ENCODE results near the gene ZDHHC12. TPM values are rescaled to one million over a fixed set of nuclear protein-coding genes. Genes with fewer than 3 reads are reported as not detected.

Gene ZDHHC12
- total RNA-seq, 3 donors from 2014 or later (not counting 1 experiment from before 2014, with no cell fraction given): 26.1 to 37.1 (median 28.6) TPM

GRCh38 chr9:128728298-128728697, 4.4 kb upstream of the ZDHHC12 start:
- no peaks in the 10 kb centered on the region for H3K27me3 ChIP-seq (ENCODE audit: control insufficient read depth, insufficient read depth, low read length)
- TF ChIP-seq CTCF (IDR thresholded peaks at IDR 0.05): no peak
- no peak overlapping the region for H3K4me3 Mint-ChIP-seq
- peaks cover 17% of the 10 kb centered on the region for H3K4me1 ChIP-seq (ENCODE audit: control insufficient read depth, insufficient read depth, low read length)
- H3K36me3 ChIP-seq (ENCODE audit: control insufficient read depth, insufficient read depth, low read length): peaks cover 11% of the 10 kb centered on the region
- no peaks in the 10 kb centered on the region for H3K9me3 ChIP-seq (ENCODE audit: control insufficient read depth, insufficient read depth, low read length)
- no peak overlapping the region for H3K27ac Mint-ChIP-seq
- H3K27ac ChIP-seq (ENCODE audit: low read length): no peak overlapping the region
- no peak for DNase-seq
- intact Hi-C loops (cut with micrococcal nuclease): no loop called here
- ATAC-seq: no peak
- 71% methylated on average over 7 of the region's 7 CpGs for WGBS (ENCODE audit: insufficient coverage)
- H3K9me3 Mint-ChIP-seq: no peaks in the 10 kb centered on the region
- peaks cover 16 to 17% of the 10 kb centered on the region in 2 donors for H3K4me1 Mint-ChIP-seq
- H3K36me3 Mint-ChIP-seq: no peaks in the 10 kb centered on the region
- no peaks in the 10 kb centered on the region for H3K27me3 Mint-ChIP-seq (ENCODE audit: low read depth in 2 of 2)
- H3K4me3 ChIP-seq (ENCODE audit: low read length): no peak overlapping the region

DNA sequence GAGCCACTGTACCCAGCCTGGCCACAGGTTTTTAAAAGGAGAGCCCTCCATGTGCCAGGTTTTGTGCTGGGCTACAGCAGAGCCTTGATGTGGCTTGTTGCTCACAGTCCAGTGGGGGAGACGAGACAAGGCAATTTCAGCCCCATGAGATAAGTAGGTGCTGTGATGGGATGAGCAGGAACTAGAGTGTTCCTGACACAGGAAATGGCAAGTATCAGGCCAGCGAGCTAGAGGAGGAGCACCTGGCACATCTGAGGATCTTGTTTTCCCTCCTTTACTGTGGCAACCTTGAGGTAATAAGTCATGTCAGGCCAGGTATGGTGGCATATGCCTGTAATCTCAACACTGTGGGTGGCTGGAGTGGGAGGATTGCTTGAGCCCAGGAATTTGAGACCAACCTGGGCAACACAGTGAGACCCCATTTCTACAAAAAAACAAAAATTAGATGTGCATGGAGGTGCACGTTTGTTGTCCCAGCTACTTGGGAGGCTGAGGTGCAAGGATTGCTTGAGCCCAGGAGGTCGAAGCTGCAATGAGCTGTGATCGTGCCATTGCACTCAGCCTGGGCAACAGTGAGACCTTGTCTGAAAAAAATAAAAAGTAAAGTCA, 3.8 kb upstream of the ZDHHC12 start:
- WGBS (ENCODE audit: insufficient coverage): 80% methylated on average over 5 of the region's 5 CpGs
- Histone ChIP-seq H3K4me1 (ENCODE audit: control insufficient read depth, insufficient read depth, low read length) (peaks cover 23% of the 10 kb centered on the region), H3K9me3 (ENCODE audit: control insufficient read depth, insufficient read depth, low read length) (no peaks in the 10 kb centered on the region), H3K4me3 (ENCODE audit: low read length) (no peak overlapping the region), H3K36me3 (ENCODE audit: control insufficient read depth, insufficient read depth, low read length) (peaks cover 7% of the 10 kb centered on the region), H3K27ac (ENCODE audit: low read length) (no peak overlapping the region), H3K27me3 (ENCODE audit: control insufficient read depth, insufficient read depth, low read length) (no peaks in the 10 kb centered on the region)
- intact Hi-C loops (cut with micrococcal nuclease): no loop called here
- no peaks in the 10 kb centered on the region for H3K36me3 Mint-ChIP-seq
- ATAC-seq: no peak
- H3K9me3 Mint-ChIP-seq: no peaks in the 10 kb centered on the region
- H3K4me3 Mint-ChIP-seq: no peak overlapping the region
- no peaks in the 10 kb centered on the region for H3K27me3 Mint-ChIP-seq (ENCODE audit: low read depth in 2 of 2)
- DNase-seq: peak in 1 of 2 donors; percentile 44
- H3K27ac Mint-ChIP-seq: no peak overlapping the region
- H3K4me1 Mint-ChIP-seq: peaks cover 20 to 23% of the 10 kb centered on the region in 2 donors
- TF ChIP-seq CTCF (IDR thresholded peaks at IDR 0.05): no peak

- Mint-ChIP-seq H3K4me1 (peaks cover 26 to 35% of the 10 kb centered on the region in 2 donors), H3K9me3 (no peaks in the 10 kb centered on the region), H3K27ac (peak overlapping the region; percentile 86 to 94), H3K27me3 (ENCODE audit: low read depth in 2 of 2) (no peaks in the 10 kb centered on the region), H3K4me3 (peak overlapping the region; percentile 93), H3K36me3 (no peaks in the 10 kb centered on the region)
- DNase-seq (peak in 1 of 2 donors; percentile 63), ATAC-seq (no peak)
- WGBS (ENCODE audit: insufficient coverage): 42% methylated on average over 10 of the region's 10 CpGs
- TF ChIP-seq CTCF (IDR thresholded peaks at IDR 0.05): no peak
- no peaks in the 10 kb centered on the region for H3K9me3 ChIP-seq (ENCODE audit: control insufficient read depth, insufficient read depth, low read length)
- peaks cover 9% of the 10 kb centered on the region for H3K36me3 ChIP-seq (ENCODE audit: control insufficient read depth, insufficient read depth, low read length)
- H3K27me3 ChIP-seq (ENCODE audit: control insufficient read depth, insufficient read depth, low read length): no peaks in the 10 kb centered on the region
- peak overlapping the region; percentile 40 for H3K27ac ChIP-seq (ENCODE audit: low read length)
- H3K4me1 ChIP-seq (ENCODE audit: control insufficient read depth, insufficient read depth, low read length): peaks cover 25% of the 10 kb centered on the region
- peak overlapping the region; percentile 56 for H3K4me3 ChIP-seq (ENCODE audit: low read length)
- intact Hi-C loops (cut with micrococcal nuclease): loop anchor here (1.0 to 5.0 kb wide), 4 partner anchors 35 to 94 kb away; partner anchors contain the start of genes DYNC2I2, ENDOG, SET and ZER1
These were observed 851 bp upstream of the ZDHHC12 start for GRCh38 chr9:128724744-128725211.
